Measurements from ENCODE around the gene FBXO24.

GRCh38 chr7:100599911-100600729 is 14.0 kb downstream of the FBXO24 start:
- TF ChIP-seq POLR2A (IDR thresholded peaks at IDR 0.05) (no peak), CTCF (IDR thresholded peaks at IDR 0.05) (no peak), EP300 (IDR thresholded peaks at IDR 0.05) (no peak), POLR2AphosphoS5 (IDR thresholded peaks at IDR 0.05) (no peak)

Data from gastroesophageal sphincter (tissue), 3 donors.